ENCODE results near the gene DPY19L2. TPM values are rescaled to one million over a fixed set of nuclear protein-coding genes. Genes with fewer than 3 reads are reported as not detected.
"Not testable (repeated sequence)": the region's sequence is repeated elsewhere in the genome, so short reads cannot be mapped to it uniquely, and the experiment has no call there.

Gene DPY19L2
- not detected in 2 replicates for total RNA-seq (2016; rRNA removed; fragmentation: Illumina TruSeq; extraction: Trizol)
- not detected in 2 replicates for total RNA-seq (2016; cell fraction: cytosol; rRNA removed; fragmentation: Illumina TruSeq; extraction: Trizol; ENCODE audit: low read depth)
- not detected in 2 replicates for total RNA-seq (2016; cell fraction: insoluble cytoplasmic fraction; rRNA removed; fragmentation: Illumina TruSeq; extraction: Trizol)
- not detected in 2 replicates for total RNA-seq (2016; cell fraction: membrane; rRNA removed; fragmentation: Illumina TruSeq; extraction: Trizol)
- not detected in 2 replicates for total RNA-seq (2016; cell fraction: nucleus; rRNA removed; fragmentation: Illumina TruSeq; extraction: Trizol)
- polyA plus RNA-seq (2011; rRNA removed): not detected in 2 replicates
- polyA plus RNA-seq (2011; cell fraction: cytosol; rRNA removed): not detected in 2 replicates
- not detected in 2 replicates for polyA plus RNA-seq (2011; cell fraction: nucleus; rRNA removed)
- polyA plus RNA-seq (2012): not detected in 2 replicates
- not detected in 2 replicates for polyA plus RNA-seq (2016; cell fraction: cytosol; fragmentation: Illumina TruSeq; extraction: Trizol; ENCODE audit: low read depth)
- polyA plus RNA-seq (2016; cell fraction: insoluble cytoplasmic fraction; fragmentation: Illumina TruSeq; extraction: Trizol; ENCODE audit: low read depth): not detected in 2 replicates
- not detected in 2 replicates for polyA plus RNA-seq (2016; cell fraction: membrane; fragmentation: Illumina TruSeq; extraction: Trizol; ENCODE audit: low read depth)
- polyA plus RNA-seq (2016; cell fraction: nucleus; fragmentation: Illumina TruSeq; extraction: Trizol; ENCODE audit: insufficient read depth, low read depth): not detected in 2 replicates
- not detected in 2 replicates for polyA minus RNA-seq (2011; rRNA and poly(A)+ RNA removed; ENCODE audit: low replicate concordance)
- not detected in 2 replicates for polyA minus RNA-seq (2011; cell fraction: cytosol; rRNA and poly(A)+ RNA removed)
- polyA minus RNA-seq (2011; cell fraction: nucleus; rRNA and poly(A)+ RNA removed): not detected in 2 replicates
- Bru-seq, nascent RNA: percentile 4 among the genes with signal in this experiment
- BruChase-seq, experiment 1, labeled RNA remaining after a 6-hour chase: percentile 2 among the genes with signal in this experiment
- BruChase-seq, experiment 2, labeled RNA remaining after a 2-hour chase: percentile 1 among the genes with signal in this experiment
- long read RNA-seq, experiment 1: 0 reads
- long read RNA-seq, experiment 2: 0 reads

GRCh38 chr12:63668028-63668799, at the start of gene DPY19L2:
TSS of gene DPY19L2 (minus strand) at chr12:63668493. CDS start at chr12:63668393, 100 bp downstream.
- Histone ChIP-seq H3K4me2 (ENCODE audit: low read depth, low read length) (peak within 1 kb of the TSS; percentile 65), H3K4me3 (replicated peaks in 1 of 3; ENCODE audit: insufficient read depth in 1 of 3, low read depth in 2 of 3, low read length in 3 of 3) (peak within 1 kb of the TSS in 2 of 3 experiments; percentile 39 to 50; a peak in 3 of 6 replicates), H3K27ac (ENCODE audit: extremely low read length, insufficient read depth, low read length) (no peak within 1 kb of the TSS), H3K4me1 (ENCODE audit: insufficient read depth, low read length) (no peaks in the 10 kb centered on the region), H2AFZ (ENCODE audit: low read length) (no peak within 1 kb of the TSS), H3K9ac (ENCODE audit: insufficient read depth, low read depth, low read length) (no peak within 1 kb of the TSS), H3K36me3 (replicated peaks in 1 of 2; ENCODE audit: control insufficient read depth in 1 of 2, insufficient read depth in 2 of 2, low read length in 2 of 2) (no peaks in the 10 kb centered on the region), H3K79me2 (ENCODE audit: insufficient read depth, low read length) (no peaks in the 10 kb centered on the region), H4K20me1 (ENCODE audit: insufficient read depth, low read length) (no peaks in the 10 kb centered on the region), H3K9me3 (ENCODE audit: low read length) (no peaks in the 10 kb centered on the region), H3K27me3 (ENCODE audit: control insufficient read depth in 1 of 2, insufficient read depth in 2 of 2, low read length in 2 of 2) (0 out of 5 replicates have a peak, but pooled peaks cover 0 to 6% of the 10 kb centered on the region in 2 experiments)
- FAIRE-seq: no peak
- intact Hi-C loops (cut with micrococcal nuclease; ENCODE audit: unreplicated experiment): no loop called here
- TF ChIP-seq ZNF674 (CRISPR knock-in tag; IDR thresholded peaks at IDR 0.05; ENCODE audit: low read depth): no peak
- TF ChIP-seq RFX3 (CRISPR knock-in tag; IDR thresholded peaks at IDR 0.05): peak; percentile 49; the same call in 1 of the 2 replicates
- peak; percentile 22 for TF ChIP-seq RFX1 (IDR thresholded peaks at IDR 0.05)
- no peak for TF ChIP-seq ZNF703 (CRISPR knock-in tag; IDR thresholded peaks at IDR 0.05; ENCODE audit: borderline replicate concordance)
- TF ChIP-seq STAT6 (CRISPR knock-in tag; IDR thresholded peaks at IDR 0.05; ENCODE audit: borderline replicate concordance): no peak
- CTCF ChIA-PET (ENCODE audit: low intra/inter-chr PET ratio, low total read pairs): no interaction called here
- POLR2A ChIA-PET: no interaction called here
- 13% methylated on average over 25 of the region's 56 CpGs for WGBS (ENCODE audit: low lambda C conversion rate)
- BruUV-seq (replicated peaks): no TSS peak
- ATAC-seq: peak; percentile 76
- peak; percentile 1 for DNase-seq (ENCODE audit: low spot score)
- in situ Hi-C loops (cut with HindIII; ENCODE audit: extremely low pct_ligation_motif_present, low pct_unique_long_range_greater_than_20kb): loop anchor here (25.0 kb wide), 1 partner anchor 144 kb away; no protein-coding TSS in a partner anchor

- H4K20me1 ChIP-seq (ENCODE audit: insufficient read depth, low read length); CTCF ChIA-PET (ENCODE audit: low intra/inter-chr PET ratio, low total read pairs); FAIRE-seq; intact Hi-C loops (cut with micrococcal nuclease; ENCODE audit: unreplicated experiment); H3K27me3 ChIP-seq (ENCODE audit: control insufficient read depth in 1 of 2, insufficient read depth in 2 of 2, low read length in 2 of 2); BruUV-seq (replicated peaks); H3K4me2 ChIP-seq (ENCODE audit: low read depth, low read length); H3K4me3 ChIP-seq (replicated peaks in 1 of 3; ENCODE audit: insufficient read depth in 1 of 3, low read depth in 2 of 3, low read length in 3 of 3); in situ Hi-C loops (cut with HindIII; ENCODE audit: extremely low pct_ligation_motif_present, low pct_unique_long_range_greater_than_20kb); ATAC-seq; H2AFZ ChIP-seq (ENCODE audit: low read length); H3K4me1 ChIP-seq (ENCODE audit: insufficient read depth, low read length); H3K9me3 ChIP-seq (ENCODE audit: low read length); H3K27ac ChIP-seq (ENCODE audit: extremely low read length, insufficient read depth, low read length); H3K9ac ChIP-seq (ENCODE audit: insufficient read depth, low read depth, low read length); H3K79me2 ChIP-seq (ENCODE audit: insufficient read depth, low read length); DNase-seq (ENCODE audit: low spot score); POLR2A ChIA-PET; H3K36me3 ChIP-seq (replicated peaks in 1 of 2; ENCODE audit: control insufficient read depth in 1 of 2, insufficient read depth in 2 of 2, low read length in 2 of 2): not testable (repeated sequence)
- 48% methylated on average over 4 of the region's 4 CpGs for WGBS (ENCODE audit: low lambda C conversion rate)
These were observed 48.6 kb upstream of the DPY19L2 start for GRCh38 chr12:63716891-63717290.
